NK-92 (cell line): ENCODE measurements around the gene CDH5.
"Not testable (repeated sequence)": the region's sequence is repeated elsewhere in the genome, so short reads cannot be mapped to it uniquely, and the experiment has no call there.

ENCODE experiments used
- DNase-seq: peaks from one replicate; lab custom pipeline; 2025; ENCODE audit not compliant: unreplicated experiment; lab: John Stamatoyannopoulos, UW

The CDH5 gene, protein sequence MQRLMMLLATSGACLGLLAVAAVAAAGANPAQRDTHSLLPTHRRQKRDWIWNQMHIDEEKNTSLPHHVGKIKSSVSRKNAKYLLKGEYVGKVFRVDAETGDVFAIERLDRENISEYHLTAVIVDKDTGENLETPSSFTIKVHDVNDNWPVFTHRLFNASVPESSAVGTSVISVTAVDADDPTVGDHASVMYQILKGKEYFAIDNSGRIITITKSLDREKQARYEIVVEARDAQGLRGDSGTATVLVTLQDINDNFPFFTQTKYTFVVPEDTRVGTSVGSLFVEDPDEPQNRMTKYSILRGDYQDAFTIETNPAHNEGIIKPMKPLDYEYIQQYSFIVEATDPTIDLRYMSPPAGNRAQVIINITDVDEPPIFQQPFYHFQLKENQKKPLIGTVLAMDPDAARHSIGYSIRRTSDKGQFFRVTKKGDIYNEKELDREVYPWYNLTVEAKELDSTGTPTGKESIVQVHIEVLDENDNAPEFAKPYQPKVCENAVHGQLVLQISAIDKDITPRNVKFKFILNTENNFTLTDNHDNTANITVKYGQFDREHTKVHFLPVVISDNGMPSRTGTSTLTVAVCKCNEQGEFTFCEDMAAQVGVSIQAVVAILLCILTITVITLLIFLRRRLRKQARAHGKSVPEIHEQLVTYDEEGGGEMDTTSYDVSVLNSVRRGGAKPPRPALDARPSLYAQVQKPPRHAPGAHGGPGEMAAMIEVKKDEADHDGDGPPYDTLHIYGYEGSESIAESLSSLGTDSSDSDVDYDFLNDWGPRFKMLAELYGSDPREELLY

GRCh38 chr16:66366433-66367299 is at the start of gene CDH5:
Gene CDH5, plus strand, starts transcription at chr16:66366691. Its CDS starts 12,647 bp downstream, at chr16:66379338.
- DNase-seq: no peak

DNA sequence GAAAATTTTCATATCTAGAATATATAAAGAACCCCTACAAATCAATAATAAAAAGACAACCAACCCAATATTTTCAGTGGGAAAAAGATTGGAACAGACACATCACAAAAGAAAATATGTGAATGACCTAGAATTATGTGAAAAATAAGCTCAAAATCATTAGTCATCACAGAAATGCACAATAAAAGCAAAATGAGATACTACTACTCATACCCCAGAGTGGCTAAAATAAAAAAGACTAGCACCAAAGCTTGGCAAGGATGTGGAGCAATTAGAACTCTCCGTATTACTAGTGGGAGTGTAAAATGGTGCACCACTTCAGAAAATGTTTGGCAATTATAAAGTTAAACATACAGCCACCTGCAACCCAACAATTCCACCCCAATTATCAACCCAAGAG is 48.0 kb upstream of the CDH5 start:
- no peak for DNase-seq

DNA sequence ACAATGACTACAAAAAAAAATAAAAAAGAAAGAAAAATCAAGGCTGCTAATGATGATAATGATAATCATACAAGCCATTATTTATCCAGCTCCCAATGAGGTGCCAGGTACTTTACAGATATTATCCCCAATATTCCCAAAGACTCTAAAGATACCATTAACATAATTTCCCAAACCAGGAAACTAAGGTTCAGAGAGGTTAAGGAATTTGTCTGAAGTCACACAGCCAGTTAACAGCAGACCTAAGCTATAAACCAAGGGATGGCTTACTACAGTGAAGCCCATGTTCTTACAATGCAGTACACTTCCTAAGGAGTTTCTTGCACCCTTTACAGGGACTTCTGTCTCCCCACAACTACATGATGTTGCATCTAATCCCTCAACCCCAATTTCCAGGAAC is 45.7 kb upstream of the CDH5 start:
- DNase-seq: no peak

DNA sequence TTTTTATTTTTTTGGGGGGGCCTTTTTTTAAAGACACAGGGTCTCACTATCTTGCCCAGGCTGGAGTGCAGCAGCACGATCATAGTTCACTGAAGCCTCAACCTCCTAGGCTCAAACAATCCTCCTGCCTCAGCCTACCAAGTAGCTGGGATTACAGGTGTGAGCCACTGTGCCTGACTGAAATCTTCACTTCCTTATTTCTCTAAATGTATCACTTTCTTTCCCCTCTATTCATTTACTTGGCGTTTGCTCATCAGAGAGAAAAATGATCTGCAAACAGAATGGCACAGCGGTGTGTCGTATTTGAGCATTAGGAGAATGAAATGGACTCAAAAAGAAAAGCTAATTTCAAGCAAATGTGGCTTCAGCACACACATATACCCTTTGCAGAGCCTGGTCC is 44.3 kb upstream of the CDH5 start:
- DNase-seq: no peak

DNA sequence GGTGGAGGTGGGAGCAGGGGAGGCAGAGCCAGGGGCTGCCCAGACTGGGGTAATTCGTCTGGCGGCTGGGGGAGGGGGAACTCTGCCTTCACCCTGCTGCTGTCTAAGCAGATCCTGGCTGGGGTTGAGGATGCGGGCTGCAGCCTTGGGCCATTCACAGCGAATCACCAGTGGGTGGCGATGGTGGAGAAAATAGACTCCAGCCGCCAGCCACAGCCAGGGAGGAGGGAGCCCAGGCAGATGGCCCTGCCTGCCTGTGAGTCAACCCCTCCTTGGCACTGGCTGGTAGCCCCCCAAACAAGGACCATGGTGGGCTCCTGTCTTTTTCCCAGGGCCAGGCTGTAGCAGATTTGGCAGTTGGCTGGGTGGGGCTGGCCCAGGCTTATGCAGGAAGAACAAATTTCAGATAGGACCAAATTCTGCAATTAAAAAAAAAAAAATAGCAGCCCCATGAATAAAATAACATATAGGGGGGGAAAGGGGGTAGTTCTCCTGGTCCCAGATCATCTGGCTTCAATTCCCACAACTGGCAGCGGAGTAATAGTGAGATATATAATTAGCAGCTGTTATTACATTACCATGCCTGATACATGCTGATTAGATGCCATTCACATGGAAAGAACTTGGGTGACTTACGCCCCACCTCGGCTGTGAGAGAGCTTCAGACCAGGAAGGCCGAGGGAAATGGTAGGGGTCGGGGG is 41.5 kb upstream of the CDH5 start:
- no peak for DNase-seq

DNA sequence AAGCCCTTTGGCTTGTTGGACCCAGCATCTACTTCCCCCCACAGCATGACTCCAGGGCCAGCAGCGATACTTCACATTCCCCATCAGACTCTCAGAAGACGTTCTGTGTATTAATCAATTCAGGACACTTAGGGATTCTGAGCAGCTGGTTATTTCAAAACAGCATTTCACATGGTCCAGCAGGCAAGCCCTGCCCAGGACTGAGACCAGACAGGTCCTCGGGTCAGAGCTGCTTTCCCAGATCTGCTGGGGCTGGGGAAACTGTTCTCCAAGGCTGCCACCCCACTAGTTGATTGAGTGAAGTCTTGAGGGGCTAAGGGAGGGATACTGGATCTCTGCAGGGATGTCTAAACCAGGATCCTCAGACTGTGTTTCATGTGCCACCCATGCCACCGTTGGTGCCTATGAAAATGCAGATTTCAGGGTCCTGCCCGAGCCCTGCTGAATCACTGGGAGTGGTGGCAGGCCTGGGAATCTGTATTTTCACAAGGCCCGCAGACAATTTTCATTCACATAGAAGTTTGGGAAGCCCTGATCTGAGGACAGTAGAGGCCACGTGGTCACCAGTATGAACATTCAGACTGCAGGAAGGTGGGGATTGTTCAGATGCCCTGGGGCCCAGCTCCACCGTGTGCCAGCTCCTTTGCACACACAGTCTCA is 40.6 kb upstream of the CDH5 start:
- no peak for DNase-seq

GRCh38 chr16:66326991-66327513 is 39.4 kb upstream of the CDH5 start:
- DNase-seq: no peak

GRCh38 chr16:66328282-66328681 is 38.2 kb upstream of the CDH5 start:
- DNase-seq: no peak

DNA sequence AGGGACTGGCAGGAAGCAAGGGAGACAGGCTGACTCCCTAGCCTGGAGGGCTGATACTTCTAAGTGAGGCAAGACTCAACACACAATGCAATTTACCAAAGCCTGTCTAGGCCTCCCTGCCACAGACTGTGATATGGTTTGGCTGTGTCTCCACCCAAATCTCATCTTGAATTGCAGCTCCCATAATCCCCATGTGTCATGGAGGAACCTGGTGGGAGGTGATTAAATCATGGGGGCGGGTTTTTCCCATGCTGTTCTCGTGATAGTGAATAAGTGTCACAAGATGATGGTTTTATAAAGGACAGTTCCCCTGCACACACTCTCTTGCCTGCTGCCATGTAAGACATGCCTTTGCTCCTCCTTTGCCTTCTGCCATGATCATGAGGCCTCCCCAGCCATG is 35.0 kb upstream of the CDH5 start:
- not testable (repeated sequence) for DNase-seq

DNA sequence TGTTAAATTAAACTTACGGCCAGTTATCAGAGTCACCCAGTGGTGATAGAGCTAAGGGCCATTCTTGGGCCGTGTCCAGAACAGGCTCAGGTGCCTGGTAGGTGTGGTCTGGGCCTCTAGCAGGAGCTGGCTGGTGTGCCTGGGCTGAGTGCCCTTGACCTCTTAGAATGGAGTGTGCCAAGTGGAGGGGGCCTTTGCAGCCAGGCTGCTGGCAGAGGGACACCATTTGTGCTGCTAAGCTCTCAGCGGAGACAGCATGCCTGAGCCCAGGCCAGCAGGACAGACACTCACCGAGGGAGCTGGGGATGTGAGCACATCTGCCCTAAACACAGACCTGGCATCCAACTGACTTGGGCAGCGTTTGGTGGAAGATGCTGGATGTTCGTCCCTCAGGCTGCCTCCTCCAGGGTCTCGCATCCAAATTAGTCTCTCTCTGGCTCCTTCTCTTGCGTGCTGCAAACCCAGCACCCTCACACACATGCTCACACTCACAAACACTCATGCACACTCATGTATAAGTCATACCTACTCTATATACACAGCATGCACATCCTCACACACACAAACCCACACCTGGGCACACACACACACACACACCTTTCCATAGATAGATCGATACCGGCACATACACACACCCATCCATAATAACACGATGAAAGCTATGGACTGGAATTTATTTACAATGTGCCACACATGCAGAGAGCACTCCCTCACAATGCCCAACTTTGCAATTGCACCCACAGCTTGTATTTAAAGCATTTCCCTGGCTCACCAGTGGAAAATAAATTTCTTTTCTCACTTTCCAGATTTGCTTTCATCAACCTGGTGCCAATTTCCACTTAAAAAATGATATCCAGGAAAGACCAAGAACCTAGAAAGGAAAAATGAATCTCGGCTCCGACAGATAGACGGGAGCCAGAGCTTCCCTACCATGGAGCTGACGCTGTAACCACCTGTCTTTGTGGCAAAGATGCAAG is 33.6 kb upstream of the CDH5 start:
- DNase-seq: no peak

DNA sequence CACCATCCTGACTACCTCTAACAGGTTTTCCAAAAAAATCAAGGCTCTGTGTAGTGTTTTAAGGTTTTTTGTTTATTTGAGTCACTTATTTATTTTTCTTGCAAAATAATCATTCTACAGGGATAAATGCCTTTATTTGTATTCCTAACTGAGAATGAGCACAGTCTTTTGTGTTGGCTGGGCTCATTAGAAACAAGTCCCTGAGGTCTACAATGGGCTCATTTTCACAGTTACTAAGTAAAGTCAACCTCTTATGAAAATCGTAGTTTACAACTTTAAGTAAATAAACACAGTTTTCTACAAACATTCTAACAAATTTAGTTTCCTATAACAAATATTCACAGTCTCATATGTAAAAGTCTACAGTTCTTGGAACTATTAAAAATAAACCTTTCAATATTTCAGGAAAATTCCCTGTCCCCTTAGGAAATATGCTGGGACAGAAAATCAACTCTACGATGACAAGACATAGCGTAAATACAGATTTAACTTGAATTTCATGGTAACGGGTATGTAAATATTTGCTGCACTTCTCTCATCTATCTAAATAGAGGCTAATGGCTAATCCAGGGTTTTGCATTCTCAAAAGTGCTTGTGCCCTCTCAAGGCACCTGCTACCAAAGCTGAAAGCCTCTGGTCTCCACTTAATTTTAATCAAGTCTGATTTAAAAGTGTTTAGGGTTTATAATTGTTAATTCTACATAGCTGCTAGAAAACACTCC is 31.5 kb upstream of the CDH5 start:
- no peak for DNase-seq

- DNase-seq: no peak
These were observed 30.7 kb upstream of the CDH5 start for GRCh38 chr16:66335704-66336329.

- DNase-seq: no peak
These were observed 28.9 kb upstream of the CDH5 start for GRCh38 chr16:66337463-66338188.

- DNase-seq: no peak
These were observed 24.1 kb upstream of the CDH5 start for GRCh38 chr16:66342294-66342900.

DNA sequence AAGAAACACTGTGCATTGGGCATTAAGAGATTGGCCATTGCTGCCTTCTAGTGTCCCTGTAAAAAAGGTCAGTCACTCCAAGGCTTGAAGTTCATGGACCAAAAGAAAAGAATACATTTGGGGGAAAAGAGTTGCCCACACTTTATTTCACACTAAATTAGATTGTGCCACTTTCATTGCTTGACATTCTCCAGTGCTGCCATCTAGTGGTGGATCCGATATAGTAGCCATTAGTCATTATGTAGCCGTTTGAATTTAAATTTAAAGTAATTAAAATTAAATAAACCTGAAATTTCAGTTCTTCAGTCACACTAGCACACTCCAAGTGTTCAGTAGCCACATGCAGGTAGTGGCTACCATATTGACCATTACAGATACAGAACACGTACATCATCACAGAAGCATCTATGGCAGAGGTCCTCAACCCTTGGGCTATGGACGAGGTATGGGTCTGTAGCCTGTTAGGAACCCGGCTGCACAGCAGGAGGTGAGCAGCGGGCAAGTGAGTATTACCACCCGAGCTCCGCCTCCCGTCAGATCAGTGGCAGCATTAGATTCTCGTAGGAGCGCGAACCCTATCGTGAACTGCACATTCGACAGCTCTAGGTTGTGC is 21.9 kb upstream of the CDH5 start:
- no peak for DNase-seq

GRCh38 chr16:66346221-66346620 is 20.3 kb upstream of the CDH5 start:
- DNase-seq: no peak
